GM10847 (cell line): ENCODE measurements around the gene KHK.

Experiments used
- POLR2A ChIP-seq: IDR thresholded peaks from 2 replicates; pipeline ENCODE4 v1.6.1; 2011; ENCODE audit not compliant: insufficient read length; ENCODE audit errors: extremely low read depth

Gene KHK

GRCh38 chr2:27127883-27128667 is 41.5 kb downstream of the KHK start:
- no peak for TF ChIP-seq POLR2A

- no peak for TF ChIP-seq POLR2A
Observed at GRCh38 chr2:27128668-27129571, 42.3 kb downstream of the KHK start.

- no peak for TF ChIP-seq POLR2A
Observed at GRCh38 chr2:27130396-27130795, 43.8 kb downstream of the KHK start.

GRCh38 chr2:27131429-27131828 is 44.9 kb downstream of the KHK start:
- TF ChIP-seq POLR2A, result no peak

- TF ChIP-seq POLR2A, result no peak
Observed at GRCh38 chr2:27133195-27133875, 46.8 kb downstream of the KHK start.

GRCh38 chr2:27133905-27134780 is 47.6 kb downstream of the KHK start, which contains the start of gene PREB:
TSS of gene PREB (minus strand) at chr2:27134636. CDS start at chr2:27134421, 215 bp downstream.
- peak; percentile 86 for TF ChIP-seq POLR2A

- no peak for TF ChIP-seq POLR2A
Observed at GRCh38 chr2:27134781-27135477, 48.4 kb downstream of the KHK start.

- no peak for TF ChIP-seq POLR2A
Observed at GRCh38 chr2:27135478-27135955, 48.9 kb downstream of the KHK start.

GRCh38 chr2:27136751-27137150 is 50.2 kb downstream of the KHK start:
- no peak for TF ChIP-seq POLR2A

GRCh38 chr2:27137322-27137935 is 50.9 kb downstream of the KHK start:
- TF ChIP-seq POLR2A, result no peak

- no peak for TF ChIP-seq POLR2A
Observed at GRCh38 chr2:27138111-27138510, 51.5 kb downstream of the KHK start.

GRCh38 chr2:27139310-27139709 is 52.7 kb downstream of the KHK start, which contains the start of gene PRR30:
TSS of gene PRR30 (minus strand) at chr2:27139410. CDS start at chr2:27138329, 1,081 bp downstream.
- no peak for TF ChIP-seq POLR2A

- TF ChIP-seq POLR2A, result no peak
Observed at GRCh38 chr2:27143285-27143684, 56.7 kb downstream of the KHK start.
